CD4-positive, alpha-beta T cell treated with Interleukin-4 for 1 hour (primary cell): Measurements from ENCODE around the gene KRTAP10-5.
"Not testable (repeated sequence)": the region's sequence is repeated elsewhere in the genome, so short reads cannot be mapped to it uniquely, and the experiment has no call there.

Experiments used
- DNase-seq, 2 donors: peaks; one replicate each; pipeline ENCODE4 v3.0.0-alpha.2; 2020 to 2022

KRTAP10-5 gene

GRCh38 chr21:44610157-44610843 lies 29.9 kb upstream of the KRTAP10-5 start:
- DNase-seq = not testable (repeated sequence)

GRCh38 chr21:44609193-44609592 lies 28.8 kb upstream of the KRTAP10-5 start:
- no peak for DNase-seq

GRCh38 chr21:44606495-44606894 lies 26.1 kb upstream of the KRTAP10-5 start:
- DNase-seq = no peak

- no peak for DNase-seq
These were observed 23.5 kb upstream of the KRTAP10-5 start for GRCh38 chr21:44603911-44604310.

GRCh38 chr21:44603109-44603875 lies 22.9 kb upstream of the KRTAP10-5 start:
- DNase-seq = no peak

GRCh38 chr21:44602463-44602850 lies 22.1 kb upstream of the KRTAP10-5 start:
- DNase-seq = no peak

GRCh38 chr21:44601596-44602462 lies 21.4 kb upstream of the KRTAP10-5 start:
- DNase-seq = no peak

GRCh38 chr21:44601091-44601490 lies 20.7 kb upstream of the KRTAP10-5 start:
- DNase-seq = not testable (repeated sequence)

GRCh38 chr21:44600118-44600978 lies 19.9 kb upstream of the KRTAP10-5 start, which contains the start of gene KRTAP10-7:
Gene KRTAP10-7 (plus strand): TSS chr21:44600597. CDS start chr21:44600622, 25 bp downstream.
- not testable (repeated sequence) for DNase-seq

- DNase-seq = no peak
These were observed 19.0 kb upstream of the KRTAP10-5 start for GRCh38 chr21:44599264-44600029.

GRCh38 chr21:44598061-44598460 lies 17.7 kb upstream of the KRTAP10-5 start:
- DNase-seq = no peak

GRCh38 chr21:44596068-44596725 lies 15.8 kb upstream of the KRTAP10-5 start:
- no peak for DNase-seq

- DNase-seq = no peak
These were observed 15.1 kb upstream of the KRTAP10-5 start for GRCh38 chr21:44595524-44595923.

GRCh38 chr21:44594406-44594916 lies 14.1 kb upstream of the KRTAP10-5 start:
- DNase-seq = no peak

- DNase-seq = no peak
These were observed 13.4 kb upstream of the KRTAP10-5 start for GRCh38 chr21:44593598-44594405.

- no peak for DNase-seq
These were observed 12.3 kb upstream of the KRTAP10-5 start, which contains the start of gene KRTAP10-6 for GRCh38 chr21:44592446-44593311. Gene KRTAP10-6 (minus strand): TSS chr21:44592505. CDS start chr21:44592484, 21 bp downstream.

- DNase-seq = not testable (repeated sequence)
These were observed 11.4 kb upstream of the KRTAP10-5 start for GRCh38 chr21:44591801-44592130.
